Measurements from ENCODE around the gene POLH. TPM values are rescaled to one million over a fixed set of nuclear protein-coding genes. Genes with fewer than 3 reads are reported as not detected.
A peak's percentile ranks its signal among the peaks of the same experiment; 100 is the strongest.
"Not testable (repeated sequence)": the region's sequence is repeated elsewhere in the genome, so short reads cannot be mapped to it uniquely, and the experiment has no call there.

Gene POLH
- total RNA-seq, 1 donor from 2014 or later = 13.6 TPM

- not testable (repeated sequence) for DNase-seq
Observed at GRCh38 chr6:43633002-43633401, 57.0 kb downstream of the POLH start.

- DNase-seq = no peak
Observed at GRCh38 chr6:43634702-43635303, 58.8 kb downstream of the POLH start.

- DNase-seq = peak; percentile 76
Observed at GRCh38 chr6:43635387-43636307, 59.7 kb downstream of the POLH start, which contains the start of gene MAD2L1BP. Gene MAD2L1BP, plus strand, starts transcription at chr6:43635840. Its CDS starts 36 bp downstream, at chr6:43635876.

- DNase-seq = no peak
Observed at GRCh38 chr6:43636308-43636659, 60.3 kb downstream of the POLH start.

GRCh38 chr6:43639984-43640800 is 64.2 kb downstream of the POLH start:
- DNase-seq = no peak

GRCh38 chr6:43644940-43645612 is 69.1 kb downstream of the POLH start, which contains the start of gene RSPH9:
Gene RSPH9, plus strand, starts transcription at chr6:43645036. Its CDS starts 63 bp downstream, at chr6:43645099.
- DNase-seq = no peak

- DNase-seq = no peak
Observed at GRCh38 chr6:43645613-43645964, 69.6 kb downstream of the POLH start.

GRCh38 chr6:43647613-43648012 is 71.6 kb downstream of the POLH start:
- DNase-seq = no peak

- no peak for DNase-seq
Observed at GRCh38 chr6:43648248-43648647, 72.3 kb downstream of the POLH start.

GRCh38 chr6:43652822-43653221 is 76.8 kb downstream of the POLH start:
- not testable (repeated sequence) for DNase-seq

- DNase-seq = no peak
Observed at GRCh38 chr6:43657221-43657802, 81.3 kb downstream of the POLH start.

- DNase-seq = no peak
Observed at GRCh38 chr6:43658161-43658560, 82.2 kb downstream of the POLH start.

GRCh38 chr6:43662948-43663347 is 87.0 kb downstream of the POLH start:
- DNase-seq = not testable (repeated sequence)

Small RNA genes lying within 50 kb of the gene (small RNA-seq; reads per million reads assigned to genes)
- gene RF00426 = not detected

Other genes starting within 250 kb of the POLH start
- gene ZNF318, start 206.5 kb upstream of the POLH start, total RNA-seq = 12.9 TPM
- 22.0 TPM for gene ABCC10, start 148.6 kb upstream of the POLH start, total RNA-seq
- gene DLK2, start 120.6 kb upstream of the POLH start, total RNA-seq = 7.3 TPM
- 5.0 TPM for gene TJAP1, start 98.6 kb upstream of the POLH start, total RNA-seq
- 2.7 TPM for gene LRRC73, start 65.8 kb upstream of the POLH start, total RNA-seq
- 71.4 TPM for gene YIPF3, start 59.3 kb upstream of the POLH start, total RNA-seq
- 22.0 TPM for gene POLR1C, start 59.1 kb upstream of the POLH start, total RNA-seq
- 47.4 TPM for gene XPO5, start 147 bp upstream of the POLH start, total RNA-seq
- 33.5 TPM for gene GTPBP2, start 53.1 kb downstream of the POLH start, total RNA-seq
- gene MAD2L1BP, start 59.7 kb downstream of the POLH start, total RNA-seq = 22.3 TPM
- 6.2 TPM for gene RSPH9, start 68.9 kb downstream of the POLH start, total RNA-seq
- 11.7 TPM for gene MRPS18A, start 111.6 kb downstream of the POLH start, total RNA-seq
- gene VEGFA, start 194.0 kb downstream of the POLH start, total RNA-seq = 32.3 TPM